ENCODE measurements around the gene PCSK6.

Gene PCSK6

DNA sequence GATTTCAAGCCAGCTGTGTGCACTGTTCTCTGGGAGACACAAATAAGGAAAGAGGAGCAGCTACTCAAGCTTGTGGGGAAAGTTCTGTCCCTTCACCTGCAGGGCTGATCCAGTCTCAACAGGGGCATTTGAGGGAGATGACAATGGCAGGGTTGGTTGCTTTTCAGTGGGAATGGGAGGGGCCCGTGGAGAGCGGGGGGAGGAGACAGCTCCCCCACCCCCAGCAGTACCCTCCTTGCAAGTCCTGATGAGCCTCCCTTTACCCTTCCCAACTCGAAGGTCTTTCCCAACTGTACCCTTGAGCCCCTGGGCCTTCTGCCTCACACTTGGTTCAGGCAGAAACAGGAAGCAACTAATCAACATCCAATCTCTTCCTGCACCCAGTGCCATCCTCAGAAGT is 122.7 kb downstream of the PCSK6 start:
- DNase-seq (ENCODE audit: low read depth in 1 of 2, low spot score in 1 of 2): no peak
- Histone ChIP-seq H3K27ac (replicated peaks) (no peak overlapping the region), H3K27me3 (ENCODE audit: insufficient read depth, poor library complexity, severe bottlenecking) (no peaks in the 10 kb centered on the region), H3K4me3 (replicated peaks; ENCODE audit: insufficient read depth, low read length) (no peak overlapping the region)
- TF ChIP-seq, protein P1, sequence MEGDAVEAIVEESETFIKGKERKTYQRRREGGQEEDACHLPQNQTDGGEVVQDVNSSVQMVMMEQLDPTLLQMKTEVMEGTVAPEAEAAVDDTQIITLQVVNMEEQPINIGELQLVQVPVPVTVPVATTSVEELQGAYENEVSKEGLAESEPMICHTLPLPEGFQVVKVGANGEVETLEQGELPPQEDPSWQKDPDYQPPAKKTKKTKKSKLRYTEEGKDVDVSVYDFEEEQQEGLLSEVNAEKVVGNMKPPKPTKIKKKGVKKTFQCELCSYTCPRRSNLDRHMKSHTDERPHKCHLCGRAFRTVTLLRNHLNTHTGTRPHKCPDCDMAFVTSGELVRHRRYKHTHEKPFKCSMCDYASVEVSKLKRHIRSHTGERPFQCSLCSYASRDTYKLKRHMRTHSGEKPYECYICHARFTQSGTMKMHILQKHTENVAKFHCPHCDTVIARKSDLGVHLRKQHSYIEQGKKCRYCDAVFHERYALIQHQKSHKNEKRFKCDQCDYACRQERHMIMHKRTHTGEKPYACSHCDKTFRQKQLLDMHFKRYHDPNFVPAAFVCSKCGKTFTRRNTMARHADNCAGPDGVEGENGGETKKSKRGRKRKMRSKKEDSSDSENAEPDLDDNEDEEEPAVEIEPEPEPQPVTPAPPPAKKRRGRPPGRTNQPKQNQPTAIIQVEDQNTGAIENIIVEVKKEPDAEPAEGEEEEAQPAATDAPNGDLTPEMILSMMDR (IDR thresholded peaks at IDR 0.05; ENCODE audit: insufficient read depth, low read length): no peak
- no peak for TF ChIP-seq POLR2AphosphoS5 (IDR thresholded peaks at IDR 0.05; ENCODE audit: low read depth)
- TF ChIP-seq, protein P2, sequence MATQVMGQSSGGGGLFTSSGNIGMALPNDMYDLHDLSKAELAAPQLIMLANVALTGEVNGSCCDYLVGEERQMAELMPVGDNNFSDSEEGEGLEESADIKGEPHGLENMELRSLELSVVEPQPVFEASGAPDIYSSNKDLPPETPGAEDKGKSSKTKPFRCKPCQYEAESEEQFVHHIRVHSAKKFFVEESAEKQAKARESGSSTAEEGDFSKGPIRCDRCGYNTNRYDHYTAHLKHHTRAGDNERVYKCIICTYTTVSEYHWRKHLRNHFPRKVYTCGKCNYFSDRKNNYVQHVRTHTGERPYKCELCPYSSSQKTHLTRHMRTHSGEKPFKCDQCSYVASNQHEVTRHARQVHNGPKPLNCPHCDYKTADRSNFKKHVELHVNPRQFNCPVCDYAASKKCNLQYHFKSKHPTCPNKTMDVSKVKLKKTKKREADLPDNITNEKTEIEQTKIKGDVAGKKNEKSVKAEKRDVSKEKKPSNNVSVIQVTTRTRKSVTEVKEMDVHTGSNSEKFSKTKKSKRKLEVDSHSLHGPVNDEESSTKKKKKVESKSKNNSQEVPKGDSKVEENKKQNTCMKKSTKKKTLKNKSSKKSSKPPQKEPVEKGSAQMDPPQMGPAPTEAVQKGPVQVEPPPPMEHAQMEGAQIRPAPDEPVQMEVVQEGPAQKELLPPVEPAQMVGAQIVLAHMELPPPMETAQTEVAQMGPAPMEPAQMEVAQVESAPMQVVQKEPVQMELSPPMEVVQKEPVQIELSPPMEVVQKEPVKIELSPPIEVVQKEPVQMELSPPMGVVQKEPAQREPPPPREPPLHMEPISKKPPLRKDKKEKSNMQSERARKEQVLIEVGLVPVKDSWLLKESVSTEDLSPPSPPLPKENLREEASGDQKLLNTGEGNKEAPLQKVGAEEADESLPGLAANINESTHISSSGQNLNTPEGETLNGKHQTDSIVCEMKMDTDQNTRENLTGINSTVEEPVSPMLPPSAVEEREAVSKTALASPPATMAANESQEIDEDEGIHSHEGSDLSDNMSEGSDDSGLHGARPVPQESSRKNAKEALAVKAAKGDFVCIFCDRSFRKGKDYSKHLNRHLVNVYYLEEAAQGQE (IDR thresholded peaks at IDR 0.05; ENCODE audit: insufficient replicate concordance, low read depth): no peak
- no peak for TF ChIP-seq SPI1 (IDR thresholded peaks at IDR 0.05; ENCODE audit: borderline replicate concordance, low read depth)
- no peak for TF ChIP-seq GABPA (IDR thresholded peaks at IDR 0.05; ENCODE audit: low read depth)

DNA sequence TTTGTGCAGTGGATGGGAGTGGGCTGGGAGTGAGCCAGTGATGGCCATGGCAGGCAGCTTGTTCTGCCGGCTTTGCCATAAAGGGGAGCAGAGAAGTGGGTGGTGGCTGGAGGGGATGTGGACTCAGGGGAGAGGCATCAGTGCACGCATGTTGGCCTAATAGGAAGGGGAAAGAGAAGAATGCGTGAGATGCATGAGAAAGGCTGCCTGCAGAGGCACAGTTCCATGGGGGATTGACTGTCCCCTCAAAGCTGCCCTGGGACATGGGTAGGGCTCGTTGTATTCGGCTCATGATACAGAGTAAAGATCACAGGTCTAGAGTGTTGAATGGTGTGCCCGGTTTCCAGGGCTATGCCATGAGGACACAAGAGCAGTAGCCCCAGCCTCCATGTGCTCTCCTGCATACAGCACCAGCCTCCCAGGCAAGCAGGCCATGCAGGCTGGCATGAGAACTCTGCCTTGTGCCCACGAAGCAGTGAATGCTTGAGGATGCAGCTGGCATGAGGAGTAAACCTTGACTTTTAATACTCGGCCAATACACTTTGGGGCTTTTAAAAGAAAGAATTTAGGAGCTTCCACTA is 126.4 kb downstream of the PCSK6 start:
- no peak for TF ChIP-seq SPI1 (IDR thresholded peaks at IDR 0.05; ENCODE audit: borderline replicate concordance, low read depth)
- TF ChIP-seq, protein P1 (IDR thresholded peaks at IDR 0.05; ENCODE audit: insufficient read depth, low read length): no peak
- TF ChIP-seq, protein P2 (IDR thresholded peaks at IDR 0.05; ENCODE audit: insufficient replicate concordance, low read depth): no peak
- TF ChIP-seq POLR2AphosphoS5 (IDR thresholded peaks at IDR 0.05; ENCODE audit: low read depth): no peak
- no peak for TF ChIP-seq GABPA (IDR thresholded peaks at IDR 0.05; ENCODE audit: low read depth)
- DNase-seq (ENCODE audit: low read depth in 1 of 2, low spot score in 1 of 2): no peak
- Histone ChIP-seq H3K4me3 (replicated peaks; ENCODE audit: insufficient read depth, low read length) (no peak overlapping the region), H3K27ac (replicated peaks) (no peak overlapping the region), H3K27me3 (ENCODE audit: insufficient read depth, poor library complexity, severe bottlenecking) (no peaks in the 10 kb centered on the region)

DNA sequence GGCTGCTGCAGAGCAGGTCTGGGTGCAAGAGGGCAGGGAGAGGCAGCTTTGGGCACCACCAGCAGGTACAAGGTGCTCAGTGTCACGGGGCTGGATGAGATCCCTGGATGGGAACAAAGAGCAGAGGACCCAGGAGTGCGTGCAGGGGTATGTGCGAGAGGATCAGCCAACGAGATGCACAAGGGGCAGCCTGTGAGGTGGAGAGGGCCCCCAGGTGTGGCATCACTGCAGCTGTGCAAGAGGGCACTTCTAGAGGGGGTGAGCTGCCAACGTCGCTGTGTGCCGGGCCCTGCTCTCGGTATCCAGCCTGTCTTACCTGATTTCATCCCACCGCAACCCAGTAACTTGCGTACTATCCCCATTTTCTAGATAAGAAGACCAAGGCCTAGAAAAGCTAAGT is 127.1 kb downstream of the PCSK6 start:
- H3K27ac ChIP-seq (replicated peaks): no peak overlapping the region
- no peak for DNase-seq (ENCODE audit: low read depth in 1 of 2, low spot score in 1 of 2)

More for the DNA sequence above, 127.1 kb downstream of the PCSK6 start:
- Histone ChIP-seq H3K4me3 (replicated peaks; ENCODE audit: insufficient read depth, low read length) (no peak overlapping the region), H3K27me3 (ENCODE audit: insufficient read depth, poor library complexity, severe bottlenecking) (no peaks in the 10 kb centered on the region)
- TF ChIP-seq, protein P1 (IDR thresholded peaks at IDR 0.05; ENCODE audit: insufficient read depth, low read length): no peak
- TF ChIP-seq, protein P2 (IDR thresholded peaks at IDR 0.05; ENCODE audit: insufficient replicate concordance, low read depth): no peak
- TF ChIP-seq POLR2AphosphoS5 (IDR thresholded peaks at IDR 0.05; ENCODE audit: low read depth) (no peak), GABPA (IDR thresholded peaks at IDR 0.05; ENCODE audit: low read depth) (no peak), SPI1 (IDR thresholded peaks at IDR 0.05; ENCODE audit: borderline replicate concordance, low read depth) (no peak)

Measured in HL-60 (cell line).